SK-N-SH (cell line): ENCODE results near the gene EIF4G1. TPM values are rescaled to one million over a fixed set of nuclear protein-coding genes. Genes with fewer than 3 reads are reported as not detected.
A peak's percentile ranks its signal among the peaks of the same experiment; 100 is the strongest.

Experiments used
- CTCF ChIA-PET: fragments of 300-600, 350-600 bp; formaldehyde crosslinking; extraction: SDS; loops from one replicate; lab custom pipeline; 2021; lab: Yijun Ruan, JAX
- POLR2A ChIA-PET: fragments of 350-600 bp; sonication (Branson Sonifier 250); formaldehyde crosslinking; extraction: SDS; loops from one replicate; lab custom pipeline; 2020; ENCODE audit warnings: antibody characterized with exemption, inconsistent platforms; lab: Yijun Ruan, JAX
- DNase-seq: peaks from one replicate; pipeline ENCODE4 v3.0.0; 2012
- H2AFZ ChIP-seq: fragments of 200-600 bp; sonication (generic); 2 replicates; pipeline ENCODE4 v1.8.1; 2016; ENCODE audit warnings: antibody characterized with exemption, mild to moderate bottlenecking, low read depth
- H3F3A ChIP-seq: fragments of 200-600 bp; sonication (generic); replicated peaks from 2 replicates; pipeline ENCODE3; 2016; ENCODE audit warnings: antibody characterized with exemption, mild to moderate bottlenecking; ENCODE audit not compliant: insufficient read depth
- H3K27ac ChIP-seq, 2 experiments: fragments of 200-500 bp in 1 of 2; fragments of 200-600 bp in 1 of 2; sonication (Bioruptor generic) in 1 of 2; sonication (generic), shearing (Covaris generic) in 1 of 2; 2 replicates each; pipeline versions ENCODE4 v1.5.1 to v1.6.1; 2014 to 2016; ENCODE audit warnings: low read depth in 2 of 2, inconsistent platforms in 1 of 2, low read length in 1 of 2, mild to moderate bottlenecking in 1 of 2, mixed read lengths in 1 of 2
- H3K27me3 ChIP-seq: fragments of 200-600 bp; sonication (generic), shearing (Covaris generic); 2 replicates; pipeline ENCODE4 v1.6.1; 2016; ENCODE audit warnings: mixed run types; ENCODE audit not compliant: insufficient read depth
- H3K36me3 ChIP-seq, 2 experiments: fragments of 200-500 bp in 1 of 2; fragments of 200-600 bp in 1 of 2; sonication (Bioruptor generic) in 1 of 2; sonication (generic) in 1 of 2; replicated peaks in 1 of 2; 2 replicates each; pipeline versions ENCODE3 to v1.5.1; 2014 to 2016; ENCODE audit warnings: low read length in 1 of 2, mild to moderate bottlenecking in 1 of 2; ENCODE audit not compliant: insufficient read depth in 2 of 2, control insufficient read depth in 1 of 2
- H3K4me1 ChIP-seq, 2 experiments: fragments of 200-500 bp in 1 of 2; fragments of 200-600 bp in 1 of 2; sonication (Bioruptor generic) in 1 of 2; sonication (generic), shearing (Covaris generic) in 1 of 2; 2 replicates each; pipeline versions ENCODE4 v1.5.1 to v1.6.1; 2014 to 2016; ENCODE audit warnings: low read depth in 1 of 2, low read length in 1 of 2, mixed run types in 1 of 2; ENCODE audit not compliant: insufficient read depth in 2 of 2, control insufficient read depth in 1 of 2
- H3K4me2 ChIP-seq: fragments of 200-600 bp; sonication (generic), shearing (Covaris generic); 2 replicates; pipeline ENCODE4 v1.6.1; 2017; ENCODE audit warnings: mixed run types
- H3K4me3 ChIP-seq, 2 experiments: fragments of 200-500 bp in 1 of 2; fragments of 200-600 bp in 1 of 2; sonication (Bioruptor generic) in 1 of 2; sonication (generic), shearing (Covaris generic) in 1 of 2; 2 replicates each; pipeline versions ENCODE4 v1.5.1 to v1.8.1; 2014 to 2016; ENCODE audit warnings: low read depth in 2 of 2, inconsistent platforms in 1 of 2, low read length in 1 of 2, mild to moderate bottlenecking in 1 of 2, mixed read lengths in 1 of 2, moderate library complexity in 1 of 2
- H3K79me2 ChIP-seq: fragments of 200-600 bp; sonication (generic); 2 replicates; pipeline ENCODE4 v1.8.1; 2017; ENCODE audit warnings: mild to moderate bottlenecking; ENCODE audit not compliant: insufficient read depth
- H3K9ac ChIP-seq: fragments of 200-600 bp; sonication (generic); 2 replicates; pipeline ENCODE4 v1.6.1; 2017; ENCODE audit warnings: mixed run types
- H3K9me2 ChIP-seq: fragments of 200-600 bp; sonication (generic); 2 replicates; pipeline ENCODE4 v1.6.1; 2017; ENCODE audit warnings: mixed run types
- H3K9me3 ChIP-seq: fragments of 200-600 bp; sonication (generic); 2 replicates; pipeline ENCODE4 v1.6.1; 2017; ENCODE audit warnings: mixed run types, mild to moderate bottlenecking, moderate library complexity
- H4K20me1 ChIP-seq: fragments of 200-600 bp; sonication (generic); 2 replicates; pipeline ENCODE4 v1.6.1; 2017; ENCODE audit warnings: mild to moderate bottlenecking, mixed run types; ENCODE audit not compliant: insufficient read depth
- FOSL2 ChIP-seq: IDR thresholded peaks from 2 replicates; pipeline ENCODE4 v1.4.0; 2012; ENCODE audit warnings: low read depth, mild to moderate bottlenecking, moderate library complexity, borderline replicate concordance
- FOXJ3 ChIP-seq: sonication (generic); formaldehyde crosslinking; IDR thresholded peaks from 2 replicates; pipeline ENCODE4 v1.5.1; 2020; ENCODE audit warnings: mild to moderate bottlenecking, missing genetic modification reagents
- FOXM1 ChIP-seq: IDR thresholded peaks from 2 replicates; pipeline ENCODE4 v1.4.0; 2012; ENCODE audit warnings: low read depth, mild to moderate bottlenecking
- GABPA ChIP-seq: IDR thresholded peaks from 2 replicates; pipeline ENCODE4 v1.4.0; 2012; ENCODE audit warnings: low read depth, mild to moderate bottlenecking
- GATA2 ChIP-seq: sonication (generic); formaldehyde crosslinking; IDR thresholded peaks from 2 replicates; pipeline ENCODE4 v1.5.0; 2020; ENCODE audit warnings: mild to moderate bottlenecking, missing genetic modification reagents
- JUND ChIP-seq: IDR thresholded peaks from 2 replicates; pipeline ENCODE4 v1.4.0; 2012
- NRF1 ChIP-seq: IDR thresholded peaks from 2 replicates; pipeline ENCODE4 v1.6.1; 2012; ENCODE audit warnings: low read depth, mild to moderate bottlenecking, low read length
- POLR2AphosphoS5 ChIP-seq: IDR thresholded peaks from 2 replicates; pipeline ENCODE4 v1.6.1; 2012; ENCODE audit warnings: low read depth, low read length
- RAD21 ChIP-seq: IDR thresholded peaks from 2 replicates; pipeline ENCODE4 v1.6.1; 2012; ENCODE audit warnings: mild to moderate bottlenecking, low read length
- RFX5 ChIP-seq: IDR thresholded peaks from 2 replicates; pipeline ENCODE4 v1.6.1; 2012; ENCODE audit warnings: mild to moderate bottlenecking, improper control_type of control experiment, low read length
- SIN3A ChIP-seq: IDR thresholded peaks from 2 replicates; pipeline ENCODE4 v1.6.1; 2012; ENCODE audit warnings: low read depth, mild to moderate bottlenecking, low read length, moderate library complexity, borderline replicate concordance
- TAF1 ChIP-seq: IDR thresholded peaks from 2 replicates; pipeline ENCODE4 v1.6.1; 2012; ENCODE audit warnings: low read depth, mild to moderate bottlenecking, low read length, moderate library complexity, borderline replicate concordance
- WGBS: methylation state at CpG from one replicate; pipeline ENCODE4 v1.1.6; 2017; ENCODE audit warnings: low lambda C conversion rate; 5-methylcytosine and 5-hydroxymethylcytosine counted together
- polyA plus RNA-seq, 3 experiments: library from polyadenylated mRNA; depleted of rRNA; stranded (reverse); fragments of >200 nt; gene quantifications; 2 replicates each; pipeline ENCODE4 v1.2.3, GENCODE V29; 2012
- TF ChIP-seq, protein P1 (sequence below): IDR thresholded peaks from 2 replicates; pipeline ENCODE4 v1.6.1; 2012; ENCODE audit warnings: mild to moderate bottlenecking, low read depth, low read length, moderate library complexity
- TF ChIP-seq, protein P2 (sequence below): fragments of 150-350 bp; IDR thresholded peaks from 2 replicates; pipeline ENCODE4 v1.6.1; 2016; ENCODE audit warnings: mild to moderate bottlenecking, low read depth, low read length
- TF ChIP-seq, protein P3 (sequence below): IDR thresholded peaks from 2 replicates; pipeline ENCODE4; 2012
- TF ChIP-seq, protein P4 (sequence below): fragments of 150-350 bp; IDR thresholded peaks from 2 replicates; pipeline ENCODE4 v1.6.1; 2017; ENCODE audit warnings: antibody characterized with exemption, low read length, low read depth, borderline replicate concordance
- TF ChIP-seq, protein P5 (sequence below): IDR thresholded peaks from 2 replicates; pipeline ENCODE4 v1.4.0; 2012; ENCODE audit warnings: low read depth, borderline replicate concordance

Gene EIF4G1
- polyA plus RNA-seq, 1 of the 3 experiments (the other 2 are of a cell fraction): 262 TPM

DNA sequence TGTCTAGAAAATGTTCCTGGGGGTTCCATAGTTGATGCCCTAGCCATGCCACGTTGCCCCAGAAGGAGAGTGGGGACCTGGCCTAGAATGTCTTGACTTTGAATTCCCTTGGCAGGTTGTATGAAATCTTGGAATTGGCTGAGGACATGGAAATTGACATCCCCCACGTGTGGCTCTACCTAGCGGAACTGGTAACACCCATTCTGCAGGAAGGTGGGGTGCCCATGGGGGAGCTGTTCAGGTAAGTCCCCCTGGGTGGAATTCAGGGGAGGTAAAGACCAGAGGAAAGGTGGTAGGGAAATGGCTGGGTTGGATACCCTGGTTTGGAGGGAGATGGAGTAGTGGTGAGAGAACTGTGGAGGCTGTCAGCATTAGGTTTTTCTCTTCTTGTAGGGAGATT lies 14.1 kb downstream of the EIF4G1 start (continued):
- TF ChIP-seq, protein P1, sequence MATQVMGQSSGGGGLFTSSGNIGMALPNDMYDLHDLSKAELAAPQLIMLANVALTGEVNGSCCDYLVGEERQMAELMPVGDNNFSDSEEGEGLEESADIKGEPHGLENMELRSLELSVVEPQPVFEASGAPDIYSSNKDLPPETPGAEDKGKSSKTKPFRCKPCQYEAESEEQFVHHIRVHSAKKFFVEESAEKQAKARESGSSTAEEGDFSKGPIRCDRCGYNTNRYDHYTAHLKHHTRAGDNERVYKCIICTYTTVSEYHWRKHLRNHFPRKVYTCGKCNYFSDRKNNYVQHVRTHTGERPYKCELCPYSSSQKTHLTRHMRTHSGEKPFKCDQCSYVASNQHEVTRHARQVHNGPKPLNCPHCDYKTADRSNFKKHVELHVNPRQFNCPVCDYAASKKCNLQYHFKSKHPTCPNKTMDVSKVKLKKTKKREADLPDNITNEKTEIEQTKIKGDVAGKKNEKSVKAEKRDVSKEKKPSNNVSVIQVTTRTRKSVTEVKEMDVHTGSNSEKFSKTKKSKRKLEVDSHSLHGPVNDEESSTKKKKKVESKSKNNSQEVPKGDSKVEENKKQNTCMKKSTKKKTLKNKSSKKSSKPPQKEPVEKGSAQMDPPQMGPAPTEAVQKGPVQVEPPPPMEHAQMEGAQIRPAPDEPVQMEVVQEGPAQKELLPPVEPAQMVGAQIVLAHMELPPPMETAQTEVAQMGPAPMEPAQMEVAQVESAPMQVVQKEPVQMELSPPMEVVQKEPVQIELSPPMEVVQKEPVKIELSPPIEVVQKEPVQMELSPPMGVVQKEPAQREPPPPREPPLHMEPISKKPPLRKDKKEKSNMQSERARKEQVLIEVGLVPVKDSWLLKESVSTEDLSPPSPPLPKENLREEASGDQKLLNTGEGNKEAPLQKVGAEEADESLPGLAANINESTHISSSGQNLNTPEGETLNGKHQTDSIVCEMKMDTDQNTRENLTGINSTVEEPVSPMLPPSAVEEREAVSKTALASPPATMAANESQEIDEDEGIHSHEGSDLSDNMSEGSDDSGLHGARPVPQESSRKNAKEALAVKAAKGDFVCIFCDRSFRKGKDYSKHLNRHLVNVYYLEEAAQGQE: no peak
- TF ChIP-seq SIN3A (no peak), NRF1 (no peak), GATA2 (CRISPR knock-in tag) (no peak), FOXM1 (no peak)
- TF ChIP-seq, protein P2, sequence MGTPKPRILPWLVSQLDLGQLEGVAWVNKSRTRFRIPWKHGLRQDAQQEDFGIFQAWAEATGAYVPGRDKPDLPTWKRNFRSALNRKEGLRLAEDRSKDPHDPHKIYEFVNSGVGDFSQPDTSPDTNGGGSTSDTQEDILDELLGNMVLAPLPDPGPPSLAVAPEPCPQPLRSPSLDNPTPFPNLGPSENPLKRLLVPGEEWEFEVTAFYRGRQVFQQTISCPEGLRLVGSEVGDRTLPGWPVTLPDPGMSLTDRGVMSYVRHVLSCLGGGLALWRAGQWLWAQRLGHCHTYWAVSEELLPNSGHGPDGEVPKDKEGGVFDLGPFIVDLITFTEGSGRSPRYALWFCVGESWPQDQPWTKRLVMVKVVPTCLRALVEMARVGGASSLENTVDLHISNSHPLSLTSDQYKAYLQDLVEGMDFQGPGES: no peak
- TF ChIP-seq, protein P3, sequence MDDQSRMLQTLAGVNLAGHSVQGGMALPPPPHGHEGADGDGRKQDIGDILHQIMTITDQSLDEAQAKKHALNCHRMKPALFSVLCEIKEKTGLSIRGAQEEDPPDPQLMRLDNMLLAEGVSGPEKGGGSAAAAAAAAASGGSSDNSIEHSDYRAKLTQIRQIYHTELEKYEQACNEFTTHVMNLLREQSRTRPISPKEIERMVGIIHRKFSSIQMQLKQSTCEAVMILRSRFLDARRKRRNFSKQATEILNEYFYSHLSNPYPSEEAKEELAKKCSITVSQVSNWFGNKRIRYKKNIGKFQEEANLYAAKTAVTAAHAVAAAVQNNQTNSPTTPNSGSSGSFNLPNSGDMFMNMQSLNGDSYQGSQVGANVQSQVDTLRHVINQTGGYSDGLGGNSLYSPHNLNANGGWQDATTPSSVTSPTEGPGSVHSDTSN: no peak

DNA sequence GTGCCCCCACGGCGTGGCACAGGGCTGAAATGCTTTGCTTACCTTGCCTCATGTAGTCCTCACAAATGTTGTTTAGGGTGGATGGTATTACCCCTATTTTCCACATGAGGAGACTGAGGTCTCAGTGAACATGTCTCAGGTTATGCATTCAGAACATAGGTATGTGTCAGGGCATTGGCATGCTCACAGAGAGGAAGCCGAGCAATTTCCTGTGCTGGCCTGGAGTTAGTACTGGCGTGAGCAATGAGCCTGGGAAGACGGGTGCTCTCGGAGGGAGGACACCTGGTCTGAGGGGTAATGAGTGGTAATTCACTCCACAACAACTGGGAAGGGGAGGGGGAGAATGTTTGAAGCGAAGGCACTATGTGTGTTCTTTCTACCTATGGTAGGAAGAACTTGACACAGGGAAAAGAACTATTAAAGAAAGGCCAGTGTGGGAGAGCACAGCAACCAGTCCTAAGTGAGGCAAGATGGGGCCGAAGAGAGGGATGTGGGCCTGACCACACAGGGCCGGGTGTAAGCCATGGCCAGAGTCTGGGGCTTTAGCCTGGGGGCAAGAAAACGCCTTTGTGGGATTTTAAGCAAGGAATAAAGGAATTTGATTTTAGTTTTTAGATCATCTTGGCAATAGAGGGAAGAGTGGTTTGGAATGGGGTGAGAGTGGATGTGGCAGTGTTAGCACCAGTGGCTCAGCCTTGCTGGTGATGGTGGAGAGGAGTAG lies 18.1 kb downstream of the EIF4G1 start:
- Histone ChIP-seq H3K27ac (peak overlapping the region; percentile 41 to 90), H3K9me2 (no peaks in the 10 kb centered on the region), H2AFZ (no peak overlapping the region), H3K36me3 (peaks cover 60 to 65% of the 10 kb centered on the region in 2 experiments), H3K4me2 (peak overlapping the region; percentile 48), H3K4me1 (peaks cover 22 to 38% of the 10 kb centered on the region in 2 experiments; a peak in 3 of 4 replicates), H3K27me3 (no peaks in the 10 kb centered on the region), H3K9me3 (no peaks in the 10 kb centered on the region), H3K4me3 (no peak overlapping the region), H3K9ac (peak overlapping the region; percentile 53), H3F3A (peaks cover 78% of the 10 kb centered on the region), H3K79me2 (peaks cover 59% of the 10 kb centered on the region), H4K20me1 (peaks cover 23% of the 10 kb centered on the region)
- CTCF ChIA-PET: no interaction called here
- POLR2A ChIA-PET: no interaction called here
- WGBS: 41% methylated on average over 10 of the region's 10 CpGs
- no peak for DNase-seq
- TF ChIP-seq, protein P4, sequence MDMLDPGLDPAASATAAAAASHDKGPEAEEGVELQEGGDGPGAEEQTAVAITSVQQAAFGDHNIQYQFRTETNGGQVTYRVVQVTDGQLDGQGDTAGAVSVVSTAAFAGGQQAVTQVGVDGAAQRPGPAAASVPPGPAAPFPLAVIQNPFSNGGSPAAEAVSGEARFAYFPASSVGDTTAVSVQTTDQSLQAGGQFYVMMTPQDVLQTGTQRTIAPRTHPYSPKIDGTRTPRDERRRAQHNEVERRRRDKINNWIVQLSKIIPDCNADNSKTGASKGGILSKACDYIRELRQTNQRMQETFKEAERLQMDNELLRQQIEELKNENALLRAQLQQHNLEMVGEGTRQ: no peak
- TF ChIP-seq JUND (peak; percentile 70), RFX5 (no peak), RAD21 (no peak), GATA2 (CRISPR knock-in tag) (no peak), TAF1 (no peak), FOXJ3 (CRISPR knock-in tag) (no peak), GABPA (no peak), NRF1 (no peak), FOSL2 (peak; percentile 64; the same call in 1 of the 2 replicates), POLR2AphosphoS5 (no peak; the same call in 1 of the 2 replicates)
- TF ChIP-seq, protein P5, sequence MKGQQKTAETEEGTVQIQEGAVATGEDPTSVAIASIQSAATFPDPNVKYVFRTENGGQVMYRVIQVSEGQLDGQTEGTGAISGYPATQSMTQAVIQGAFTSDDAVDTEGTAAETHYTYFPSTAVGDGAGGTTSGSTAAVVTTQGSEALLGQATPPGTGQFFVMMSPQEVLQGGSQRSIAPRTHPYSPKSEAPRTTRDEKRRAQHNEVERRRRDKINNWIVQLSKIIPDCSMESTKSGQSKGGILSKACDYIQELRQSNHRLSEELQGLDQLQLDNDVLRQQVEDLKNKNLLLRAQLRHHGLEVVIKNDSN: no peak
- TF ChIP-seq, protein P2: no peak
